ENCODE results near the gene GJB3.

DNA sequence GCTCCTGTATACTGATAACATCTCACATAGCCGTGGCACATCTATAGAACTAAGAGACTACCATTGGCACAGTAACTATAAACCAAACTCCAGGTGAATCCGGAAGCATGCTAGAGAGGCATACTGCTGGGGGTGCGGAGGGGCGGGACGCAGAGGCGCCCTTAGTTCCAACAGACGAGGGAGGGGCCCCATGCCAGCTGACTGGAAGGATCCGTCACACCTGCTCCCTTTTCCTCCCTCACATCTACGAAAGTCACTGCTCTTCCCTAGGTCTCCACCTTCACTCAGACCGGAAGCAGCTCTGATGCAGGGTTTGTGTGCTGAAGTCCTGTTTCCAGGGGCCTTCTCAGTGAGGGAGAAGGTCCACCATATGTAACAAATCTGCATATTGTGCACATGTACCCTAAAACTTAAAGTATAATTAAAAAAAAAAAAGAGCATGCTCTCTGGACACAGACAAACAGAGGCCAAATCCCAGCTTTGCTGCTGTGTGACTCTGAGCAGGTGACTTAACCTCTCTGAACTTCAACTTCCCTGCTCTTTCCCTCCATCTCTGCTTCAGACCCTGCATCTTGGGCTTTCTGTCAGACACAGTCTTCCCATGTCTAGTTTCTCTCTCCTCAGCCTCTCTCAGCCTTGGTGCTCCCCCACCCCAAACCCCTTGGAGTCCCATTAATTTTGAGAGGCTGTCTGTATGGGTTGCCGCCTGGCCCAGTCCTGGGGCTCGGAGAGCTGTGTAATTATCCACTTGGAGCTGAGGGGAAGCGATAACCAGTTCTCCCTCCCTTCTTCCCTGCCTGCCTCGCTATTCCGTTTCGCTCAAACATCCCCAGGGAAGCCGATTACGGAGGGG, 34.0 kb upstream of the GJB3 start:
- TF ChIP-seq ZFX (IDR thresholded peaks at IDR 0.05), result no peak
- no peak for TF ChIP-seq EZH2phosphoT487 (IDR thresholded peaks at IDR 0.05; ENCODE audit: borderline replicate concordance)
- TF ChIP-seq CTCF (IDR thresholded peaks at IDR 0.05 in 2 of 3, conservative IDR thresholded peaks at IDR 0.05 in 1 of 3; ENCODE audit: borderline replicate concordance in 1 of 3, insufficient read depth in 1 of 3, low read depth in 2 of 3, low read length in 2 of 3), result no peak
- TF ChIP-seq POLR2A (IDR thresholded peaks at IDR 0.05; ENCODE audit: borderline replicate concordance, extremely low read depth, insufficient read depth, insufficient read length), result no peak
- TF ChIP-seq MAX (IDR thresholded peaks at IDR 0.05), result no peak
- TF ChIP-seq YY1 (IDR thresholded peaks at IDR 0.05; ENCODE audit: extremely low read depth, insufficient replicate concordance, low read depth, low read length), result no peak
- TF ChIP-seq ZNF274 (IDR thresholded peaks at IDR 0.05; ENCODE audit: low read depth, low read length), result no peak
- TF ChIP-seq REST (IDR thresholded peaks at IDR 0.05; ENCODE audit: low read depth), result no peak
- TF ChIP-seq RAD21 (IDR thresholded peaks at IDR 0.05; ENCODE audit: low read depth), result no peak
- no peak for TF ChIP-seq POLR2AphosphoS5 (IDR thresholded peaks at IDR 0.05; ENCODE audit: low read depth, low read length)
- no peak for TF ChIP-seq EZH2 (IDR thresholded peaks at IDR 0.05)

Data from HCT116 (cell line).